Measurements from ENCODE around the gene RAPGEF1.

GRCh38 chr9:131651599-131651998, 88.3 kb downstream of the RAPGEF1 start:
- TF ChIP-seq, protein P1, sequence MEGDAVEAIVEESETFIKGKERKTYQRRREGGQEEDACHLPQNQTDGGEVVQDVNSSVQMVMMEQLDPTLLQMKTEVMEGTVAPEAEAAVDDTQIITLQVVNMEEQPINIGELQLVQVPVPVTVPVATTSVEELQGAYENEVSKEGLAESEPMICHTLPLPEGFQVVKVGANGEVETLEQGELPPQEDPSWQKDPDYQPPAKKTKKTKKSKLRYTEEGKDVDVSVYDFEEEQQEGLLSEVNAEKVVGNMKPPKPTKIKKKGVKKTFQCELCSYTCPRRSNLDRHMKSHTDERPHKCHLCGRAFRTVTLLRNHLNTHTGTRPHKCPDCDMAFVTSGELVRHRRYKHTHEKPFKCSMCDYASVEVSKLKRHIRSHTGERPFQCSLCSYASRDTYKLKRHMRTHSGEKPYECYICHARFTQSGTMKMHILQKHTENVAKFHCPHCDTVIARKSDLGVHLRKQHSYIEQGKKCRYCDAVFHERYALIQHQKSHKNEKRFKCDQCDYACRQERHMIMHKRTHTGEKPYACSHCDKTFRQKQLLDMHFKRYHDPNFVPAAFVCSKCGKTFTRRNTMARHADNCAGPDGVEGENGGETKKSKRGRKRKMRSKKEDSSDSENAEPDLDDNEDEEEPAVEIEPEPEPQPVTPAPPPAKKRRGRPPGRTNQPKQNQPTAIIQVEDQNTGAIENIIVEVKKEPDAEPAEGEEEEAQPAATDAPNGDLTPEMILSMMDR (conservative IDR thresholded peaks at IDR 0.05; ENCODE audit: low read depth in 2 of 2), result no peak
- no peak for TF ChIP-seq REST (IDR thresholded peaks at IDR 0.05; ENCODE audit: unreplicated experiment)
- no peak for TF ChIP-seq STAT1 (IDR thresholded peaks at IDR 0.05; ENCODE audit: unreplicated experiment)
- no peak for TF ChIP-seq EZH2phosphoT487 (IDR thresholded peaks at IDR 0.05; ENCODE audit: unreplicated experiment)
- no peak for TF ChIP-seq EZH2 (IDR thresholded peaks at IDR 0.05; ENCODE audit: low read depth, unreplicated experiment)
- no peak for TF ChIP-seq CREB1 (CRISPR knock-in tag; IDR thresholded peaks at IDR 0.05; ENCODE audit: low read depth)
- no peak for TF ChIP-seq POLR2AphosphoS5 (IDR thresholded peaks at IDR 0.05; ENCODE audit: low read depth)
- no peak for TF ChIP-seq JUNB (IDR thresholded peaks at IDR 0.05; ENCODE audit: unreplicated experiment)
- TF ChIP-seq, protein P2, sequence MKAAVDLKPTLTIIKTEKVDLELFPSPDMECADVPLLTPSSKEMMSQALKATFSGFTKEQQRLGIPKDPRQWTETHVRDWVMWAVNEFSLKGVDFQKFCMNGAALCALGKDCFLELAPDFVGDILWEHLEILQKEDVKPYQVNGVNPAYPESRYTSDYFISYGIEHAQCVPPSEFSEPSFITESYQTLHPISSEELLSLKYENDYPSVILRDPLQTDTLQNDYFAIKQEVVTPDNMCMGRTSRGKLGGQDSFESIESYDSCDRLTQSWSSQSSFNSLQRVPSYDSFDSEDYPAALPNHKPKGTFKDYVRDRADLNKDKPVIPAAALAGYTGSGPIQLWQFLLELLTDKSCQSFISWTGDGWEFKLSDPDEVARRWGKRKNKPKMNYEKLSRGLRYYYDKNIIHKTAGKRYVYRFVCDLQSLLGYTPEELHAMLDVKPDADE (IDR thresholded peaks at IDR 0.05), result no peak
